DMS79 (cell line): ENCODE data around the gene S100B.
"Not testable (repeated sequence)": the region's sequence is repeated elsewhere in the genome, so short reads cannot be mapped to it uniquely, and the experiment has no call there.

Experiments
- DNase-seq: peaks from one replicate; lab custom pipeline; 2025; lab: John Stamatoyannopoulos, UW

Gene S100B

GRCh38 chr21:46600978-46601377, 3.9 kb downstream of the S100B start:
- no peak for DNase-seq

GRCh38 chr21:46600305-46600704, 4.6 kb downstream of the S100B start:
- no peak for DNase-seq

- DNase-seq = no peak
Observed at GRCh38 chr21:46598581-46599572, 6.0 kb downstream of the S100B start.

- no peak for DNase-seq
Observed at GRCh38 chr21:46597896-46598343, 7.0 kb downstream of the S100B start.

- no peak for DNase-seq
Observed at GRCh38 chr21:46597031-46597430, 7.9 kb downstream of the S100B start.

- no peak for DNase-seq
Observed at GRCh38 chr21:46596201-46596600, 8.7 kb downstream of the S100B start.

- no peak for DNase-seq
Observed at GRCh38 chr21:46594276-46594675, 10.6 kb downstream of the S100B start.

- peak; percentile 51 for DNase-seq
Observed at GRCh38 chr21:46585191-46585953, 19.5 kb downstream of the S100B start.

GRCh38 chr21:46581780-46582307, 23.0 kb downstream of the S100B start:
- no peak for DNase-seq

- not testable (repeated sequence) for DNase-seq
Observed at GRCh38 chr21:46579394-46579793, 25.5 kb downstream of the S100B start.

GRCh38 chr21:46577786-46578185, 27.1 kb downstream of the S100B start:
- not testable (repeated sequence) for DNase-seq

GRCh38 chr21:46572850-46573249, 32.0 kb downstream of the S100B start:
- DNase-seq = no peak

- DNase-seq = no peak
Observed at GRCh38 chr21:46570631-46571030, 34.3 kb downstream of the S100B start.

GRCh38 chr21:46570119-46570518, 34.8 kb downstream of the S100B start:
- DNase-seq = no peak

GRCh38 chr21:46569081-46569480, 35.8 kb downstream of the S100B start:
- DNase-seq = no peak

GRCh38 chr21:46568562-46568961, 36.3 kb downstream of the S100B start:
- DNase-seq = no peak

- DNase-seq = no peak
Observed at GRCh38 chr21:46567348-46567747, 37.5 kb downstream of the S100B start.

GRCh38 chr21:46564391-46564790, 40.5 kb downstream of the S100B start:
- no peak for DNase-seq

GRCh38 chr21:46562964-46563607, 41.8 kb downstream of the S100B start:
- DNase-seq = no peak

- DNase-seq = no peak
Observed at GRCh38 chr21:46562472-46562871, 42.4 kb downstream of the S100B start.

- no peak for DNase-seq
Observed at GRCh38 chr21:46561445-46562090, 43.3 kb downstream of the S100B start.
